Myometrial cell (primary cell): Measurements from ENCODE around the gene KCNK13. TPM values are rescaled to one million over a fixed set of nuclear protein-coding genes. Genes with fewer than 3 reads are reported as not detected.

Experiments used
- total RNA-seq: library from RNA; depleted of rRNA; stranded (reverse); fragments of >200 nt; gene quantifications from 2 replicates; pipeline ENCODE4 v1.2.3, GENCODE V29; 2015

KCNK13 gene
- not detected in 2 replicates for total RNA-seq

GRCh38 chr14:90061685-90062126 is at the start of gene KCNK13:
TSS of gene KCNK13 (plus strand) at chr14:90061994. CDS start at chr14:90062206, 212 bp downstream.

Other genes with a start within 250 kb of the KCNK13 start
- 2.3 and 14.4 TPM in 2 replicates for gene EFCAB11, start 107.3 kb upstream of the KCNK13 start, total RNA-seq
- gene TDP1, start 106.1 kb upstream of the KCNK13 start, total RNA-seq = 27.3 and 35.2 TPM in 2 replicates
- gene PSMC1, start 194.6 kb downstream of the KCNK13 start, total RNA-seq = 180 and 248 TPM in 2 replicates